WTC11 (cell line): ENCODE measurements around the gene IRF1.

Source experiments
- CREB1 ChIP-seq: sonication (generic); formaldehyde crosslinking; IDR thresholded peaks from 2 replicates; pipeline ENCODE4 v1.8.0; 2023; ENCODE audit warnings: mild to moderate bottlenecking, missing genetic modification reagents
- CTCF ChIP-seq: fragments of 200-600 bp; IDR thresholded peaks from 2 replicates; pipeline ENCODE4 v1.8.0; 2022; ENCODE audit warnings: antibody characterized with exemption
- JUN ChIP-seq: sonication (generic); formaldehyde crosslinking; IDR thresholded peaks from 2 replicates; pipeline ENCODE4 v1.8.0; 2023; ENCODE audit warnings: mild to moderate bottlenecking, missing genetic modification reagents
- ZNF263 ChIP-seq: sonication (generic); formaldehyde crosslinking; IDR thresholded peaks from 2 replicates; pipeline ENCODE4 v1.8.1; 2022; ENCODE audit warnings: low read depth, mild to moderate bottlenecking, moderate library complexity, missing genetic modification reagents

GRCh38 chr5:132489051-132489770, 1.4 kb downstream of the IRF1 start:
- 0 out of 2 replicates have a peak, but pooled peaks have one; percentile 42 for TF ChIP-seq CREB1 (CRISPR knock-in tag)
- no peak for TF ChIP-seq JUN (CRISPR knock-in tag)
- no peak for TF ChIP-seq CTCF
- no peak for TF ChIP-seq ZNF263 (CRISPR knock-in tag)
